Left kidney (tissue), 2 donors: ENCODE results near the gene SLC38A11. TPM values are rescaled to one million over a fixed set of nuclear protein-coding genes. Genes with fewer than 3 reads are reported as not detected.

ENCODE experiments used
- DNase-seq: peaks from one replicate; pipeline ENCODE4 v3.0.0-alpha.2; 2013
- polyA plus RNA-seq: library from polyadenylated mRNA; unstranded; fragments of 120-200 nt; gene quantifications from one replicate; pipeline ENCODE4 v1.2.1, GENCODE V29; 2013; ENCODE audit not compliant: insufficient read length

SLC38A11 gene
- polyA plus RNA-seq, 1 donor, result 6.6 TPM

GRCh38 chr2:164972216-164972615, 16.9 kb upstream of the SLC38A11 start:
- no peak for DNase-seq

- no peak for DNase-seq
These were observed 14.8 kb upstream of the SLC38A11 start for GRCh38 chr2:164969909-164970690.

GRCh38 chr2:164967781-164968228, 12.5 kb upstream of the SLC38A11 start:
- DNase-seq, result no peak

DNA sequence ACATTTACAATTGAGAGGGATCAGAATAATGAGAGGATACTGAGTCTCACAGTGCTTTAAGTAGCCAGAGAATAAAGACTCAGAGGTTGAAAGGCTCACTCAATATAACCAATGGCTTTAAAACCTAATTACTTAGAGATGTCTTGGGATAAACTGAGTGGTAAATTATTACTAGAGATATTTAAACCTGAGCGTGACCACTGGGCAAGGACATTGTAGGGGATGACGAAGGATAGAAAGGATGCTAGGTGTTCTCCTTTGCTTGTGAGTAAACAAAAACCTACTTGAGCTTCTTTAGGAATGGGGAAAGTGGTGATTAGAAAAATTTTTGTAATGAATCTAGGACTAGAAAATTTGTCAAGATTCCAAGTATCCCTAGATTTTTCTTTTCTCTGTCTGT, 12.0 kb upstream of the SLC38A11 start:
- DNase-seq, result no peak

GRCh38 chr2:164964700-164965099, 9.4 kb upstream of the SLC38A11 start:
- no peak for DNase-seq

- DNase-seq, result no peak
These were observed 4.8 kb upstream of the SLC38A11 start for GRCh38 chr2:164960159-164960558.

DNA sequence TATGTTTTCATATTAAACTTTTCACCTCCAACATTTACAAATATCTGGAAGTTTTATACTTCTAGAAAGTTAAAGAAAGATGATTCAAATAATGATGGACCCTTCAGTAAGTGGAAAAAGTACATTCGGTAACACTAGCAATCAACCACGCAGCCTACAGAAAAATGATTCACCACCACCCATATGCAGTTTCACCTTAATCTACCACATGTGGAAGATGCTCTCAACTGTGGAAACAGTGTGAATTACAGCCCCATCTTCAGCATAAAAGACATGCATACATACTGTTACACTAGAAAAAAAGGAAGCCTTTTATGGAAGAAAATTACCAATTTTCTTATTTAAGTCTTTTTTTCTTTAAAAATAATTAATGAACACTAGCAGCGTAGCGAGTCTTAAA, 1.1 kb downstream of the SLC38A11 start:
- DNase-seq, result no peak

DNA sequence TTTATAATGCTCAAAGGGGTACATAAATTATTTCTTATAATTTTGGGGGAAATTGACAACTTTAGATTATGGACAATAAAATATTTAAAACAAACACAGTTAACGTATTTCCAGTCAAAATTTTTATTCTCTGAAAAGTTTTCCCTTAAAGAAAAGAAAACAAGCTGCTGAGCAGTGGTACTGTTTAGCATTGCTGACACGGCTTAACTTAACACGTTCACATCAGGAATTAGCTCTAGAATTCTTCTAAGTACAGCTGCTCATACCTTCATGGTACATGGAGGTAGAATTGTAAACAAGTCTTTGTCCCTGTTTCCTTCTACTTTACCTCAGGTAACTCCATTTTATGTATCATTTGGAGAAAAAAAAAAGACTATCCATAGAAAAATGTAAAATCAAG, 2.0 kb downstream of the SLC38A11 start:
- no peak for DNase-seq

DNA sequence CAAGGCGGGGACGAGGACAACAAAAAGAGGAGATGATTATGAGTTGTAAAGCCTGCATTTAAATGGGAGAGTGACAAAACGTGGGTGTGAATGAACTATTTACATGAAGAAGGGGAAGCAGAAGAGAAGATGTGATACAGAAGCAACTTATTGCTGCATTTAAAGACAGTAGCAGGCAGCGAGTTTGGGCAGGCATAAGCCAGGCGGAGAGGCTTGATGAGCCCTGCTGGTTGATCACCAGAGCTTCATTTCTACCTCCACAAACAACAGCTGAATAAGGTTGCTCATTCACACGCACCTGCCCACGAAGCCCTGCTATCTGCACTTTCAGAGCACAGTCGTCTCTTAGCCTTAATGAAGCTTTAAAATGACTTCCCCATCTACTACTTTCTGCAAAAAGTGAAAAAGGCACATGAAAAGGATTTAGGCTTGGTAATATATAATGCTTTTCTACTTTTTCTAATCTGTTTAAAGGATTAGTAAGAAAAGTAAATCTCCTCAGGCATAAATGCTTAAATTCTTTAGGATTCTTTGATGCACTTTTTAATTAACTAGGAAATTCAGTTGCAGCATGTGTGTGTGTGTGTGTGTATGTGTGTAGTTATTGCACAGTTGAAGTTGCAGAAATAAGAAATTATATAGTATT, 3.1 kb downstream of the SLC38A11 start:
- DNase-seq, result no peak

- DNase-seq, result no peak
These were observed 6.8 kb downstream of the SLC38A11 start for GRCh38 chr2:164948540-164948939.

GRCh38 chr2:164947281-164947680, 8.0 kb downstream of the SLC38A11 start:
- no peak for DNase-seq

- no peak for DNase-seq
These were observed 12.0 kb downstream of the SLC38A11 start for GRCh38 chr2:164943289-164943688.

- no peak for DNase-seq
These were observed 17.4 kb downstream of the SLC38A11 start for GRCh38 chr2:164937864-164938401.

GRCh38 chr2:164935118-164936101, 19.9 kb downstream of the SLC38A11 start:
- no peak for DNase-seq

DNA sequence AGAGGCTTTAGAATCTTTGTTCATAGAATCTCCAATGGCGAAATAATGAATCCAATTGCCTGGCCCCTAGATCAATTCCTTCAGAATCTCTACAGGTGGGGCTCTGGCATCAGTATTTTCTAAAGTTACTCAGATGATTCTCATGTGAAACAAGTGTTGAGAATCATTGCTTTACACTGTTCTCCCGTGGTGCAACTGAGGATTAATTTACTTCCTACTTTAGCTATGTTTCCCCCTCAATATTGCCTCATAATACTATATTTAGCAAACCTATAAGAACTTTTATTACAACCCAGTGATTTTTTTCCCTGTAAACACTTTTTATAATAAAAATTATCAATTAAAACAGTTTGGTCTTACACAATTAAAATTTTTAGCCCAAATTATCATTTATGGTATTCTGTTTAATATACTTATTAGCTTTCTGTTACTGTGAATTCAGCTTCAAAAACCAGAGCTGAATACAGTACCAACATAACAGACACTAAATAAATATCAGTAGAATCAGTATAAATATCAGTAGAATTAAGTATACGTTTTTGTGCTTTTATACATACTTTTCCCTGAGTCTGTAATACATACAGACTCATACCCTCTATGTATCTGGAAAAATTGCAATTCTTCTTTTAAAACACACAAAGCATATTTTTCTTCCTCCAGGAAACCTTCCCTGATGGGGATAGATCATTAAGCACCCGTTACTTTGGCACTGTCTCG, 20.8 kb downstream of the SLC38A11 start:
- DNase-seq, result no peak

DNA sequence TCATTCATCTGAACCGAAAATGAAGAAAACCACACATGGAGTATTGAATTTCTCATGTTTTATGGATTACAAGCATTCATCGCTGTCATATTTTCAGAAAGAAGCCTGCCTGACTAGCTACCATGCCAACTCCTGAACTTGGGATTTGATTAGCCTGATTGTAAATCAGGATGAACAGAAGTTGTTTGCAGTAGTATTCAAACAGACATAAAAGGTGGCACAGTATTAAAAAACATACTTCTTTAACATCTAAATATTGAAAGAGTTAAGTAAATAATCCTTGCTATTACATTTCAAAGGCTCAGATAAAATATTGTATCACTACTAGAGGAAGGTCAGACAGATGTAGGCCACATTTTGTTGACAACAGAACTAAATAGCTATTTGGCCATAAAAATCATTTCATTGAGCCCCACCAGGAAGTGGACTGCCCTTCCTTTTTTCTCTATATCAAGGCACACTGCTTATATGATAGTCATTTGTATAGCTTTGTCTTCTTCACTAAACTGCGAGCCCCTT, 21.6 kb downstream of the SLC38A11 start:
- no peak for DNase-seq

DNA sequence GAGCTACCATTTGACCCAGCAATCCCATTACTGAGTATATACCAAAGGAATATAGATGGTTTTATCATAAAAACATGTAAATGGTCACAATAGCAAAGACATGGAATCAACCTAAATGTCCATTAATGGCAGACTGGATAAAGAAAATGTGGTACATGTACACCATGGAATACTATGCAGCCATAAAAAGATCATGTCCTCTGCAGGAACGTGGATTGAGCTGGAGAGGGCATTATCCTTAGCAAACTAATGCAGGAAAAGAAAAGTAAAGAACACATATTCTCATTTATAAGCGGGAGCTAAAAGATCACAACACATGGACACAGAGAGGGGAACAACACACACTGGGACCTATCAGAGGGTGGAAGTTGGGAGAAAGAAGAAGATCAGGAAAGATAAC, 22.9 kb downstream of the SLC38A11 start:
- DNase-seq, result no peak

- DNase-seq, result no peak
These were observed 27.1 kb downstream of the SLC38A11 start for GRCh38 chr2:164928101-164928673.

GRCh38 chr2:164922134-164922533, 33.2 kb downstream of the SLC38A11 start:
- no peak for DNase-seq

- DNase-seq, result no peak
These were observed 34.9 kb downstream of the SLC38A11 start for GRCh38 chr2:164920430-164920829.
